ENCODE data around the gene NSUN4.

GRCh38 chr1:46343351-46343695, 2.7 kb downstream of the NSUN4 start:
- no peak for TF ChIP-seq CTCF (IDR thresholded peaks at IDR 0.05)
- no peak for TF ChIP-seq POLR2A (IDR thresholded peaks at IDR 0.05)
